Activated T-cell treated with anti-CD3 and anti-CD28 coated beads, Interleukin-2, amount 50 U/mL, for 24 hours (primary cell): Measurements from ENCODE around the gene UBAP2L.
"Not testable (repeated sequence)": the region's sequence is repeated elsewhere in the genome, so short reads cannot be mapped to it uniquely, and the experiment has no call there.

Experiments used
- DNase-seq: peaks from one replicate; pipeline ENCODE4 v3.0.0-alpha.2; 2020
- H3K27ac Mint-ChIP-seq: 2 replicates; pipeline ENCODE4 v1.8.0; 2020; ENCODE audit warnings: mild to moderate bottlenecking, mixed read lengths
- H3K27me3 Mint-ChIP-seq: 2 replicates; pipeline ENCODE4 v1.8.0; 2020; ENCODE audit warnings: mixed read lengths
- H3K36me3 Mint-ChIP-seq: 2 replicates; pipeline ENCODE4 v1.8.0; 2020; ENCODE audit warnings: low read depth, mixed read lengths
- H3K4me1 Mint-ChIP-seq: 2 replicates; pipeline ENCODE4 v1.8.0; 2020; ENCODE audit warnings: low read depth, mixed read lengths
- H3K4me3 Mint-ChIP-seq: 2 replicates; pipeline ENCODE4 v1.8.0; 2020; ENCODE audit warnings: mild to moderate bottlenecking, moderate library complexity, mixed read lengths
- H3K9me3 Mint-ChIP-seq: 2 replicates; pipeline ENCODE4 v1.8.0; 2020; ENCODE audit warnings: mixed read lengths

The UBAP2L gene

DNA sequence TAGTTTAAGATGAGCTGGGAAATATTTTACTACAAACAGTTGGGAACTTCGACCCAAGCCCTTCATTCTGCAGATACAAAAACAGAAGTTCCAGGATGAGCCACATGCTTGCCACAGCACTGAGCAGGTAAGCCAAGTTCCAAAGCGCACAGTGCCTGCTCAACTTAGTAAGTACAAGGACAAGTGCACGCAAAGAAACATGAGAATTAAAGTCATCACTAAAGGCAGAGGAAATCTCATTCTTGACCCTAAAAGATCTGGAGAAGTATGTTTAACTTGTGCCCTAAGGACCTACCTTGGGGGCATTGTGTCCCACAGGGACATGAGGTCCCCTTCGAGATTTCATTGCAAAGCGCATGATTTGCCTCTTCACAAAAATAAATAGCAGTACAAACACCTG lies 1.2 kb upstream of the UBAP2L start:
- Mint-ChIP-seq H3K36me3 (peaks cover 88% of the 10 kb centered on the region), H3K27me3 (no peaks in the 10 kb centered on the region), H3K4me3 (peak overlapping the region; percentile 100), H3K9me3 (peaks cover 2% of the 10 kb centered on the region), H3K27ac (peak overlapping the region; percentile 100), H3K4me1 (peaks cover 59% of the 10 kb centered on the region)
- no peak for DNase-seq

DNA sequence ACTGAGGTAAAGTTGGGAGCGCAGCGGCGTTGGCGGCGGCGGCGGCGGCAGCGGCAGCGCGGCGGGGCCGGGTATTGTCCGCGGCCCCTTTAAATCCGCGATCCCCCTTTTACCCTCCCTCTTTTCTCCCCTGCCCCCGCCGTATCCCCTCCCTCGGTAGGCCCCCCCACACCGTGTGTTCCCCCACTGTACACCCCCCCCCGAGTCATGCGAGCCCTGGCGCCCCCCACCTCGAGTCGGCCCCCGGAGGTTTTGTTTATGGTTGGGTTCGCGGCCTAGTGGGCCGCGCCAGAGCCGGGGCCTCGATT lies 169 bp downstream of the UBAP2L start:
- H3K27ac Mint-ChIP-seq: peak overlapping the region; percentile 100
- H3K36me3 Mint-ChIP-seq: peaks cover 92% of the 10 kb centered on the region
- no peak for DNase-seq
- peaks cover 2% of the 10 kb centered on the region for H3K9me3 Mint-ChIP-seq
- no peaks in the 10 kb centered on the region for H3K27me3 Mint-ChIP-seq
- H3K4me1 Mint-ChIP-seq: peaks cover 66% of the 10 kb centered on the region
- peak overlapping the region; percentile 100 for H3K4me3 Mint-ChIP-seq

DNA sequence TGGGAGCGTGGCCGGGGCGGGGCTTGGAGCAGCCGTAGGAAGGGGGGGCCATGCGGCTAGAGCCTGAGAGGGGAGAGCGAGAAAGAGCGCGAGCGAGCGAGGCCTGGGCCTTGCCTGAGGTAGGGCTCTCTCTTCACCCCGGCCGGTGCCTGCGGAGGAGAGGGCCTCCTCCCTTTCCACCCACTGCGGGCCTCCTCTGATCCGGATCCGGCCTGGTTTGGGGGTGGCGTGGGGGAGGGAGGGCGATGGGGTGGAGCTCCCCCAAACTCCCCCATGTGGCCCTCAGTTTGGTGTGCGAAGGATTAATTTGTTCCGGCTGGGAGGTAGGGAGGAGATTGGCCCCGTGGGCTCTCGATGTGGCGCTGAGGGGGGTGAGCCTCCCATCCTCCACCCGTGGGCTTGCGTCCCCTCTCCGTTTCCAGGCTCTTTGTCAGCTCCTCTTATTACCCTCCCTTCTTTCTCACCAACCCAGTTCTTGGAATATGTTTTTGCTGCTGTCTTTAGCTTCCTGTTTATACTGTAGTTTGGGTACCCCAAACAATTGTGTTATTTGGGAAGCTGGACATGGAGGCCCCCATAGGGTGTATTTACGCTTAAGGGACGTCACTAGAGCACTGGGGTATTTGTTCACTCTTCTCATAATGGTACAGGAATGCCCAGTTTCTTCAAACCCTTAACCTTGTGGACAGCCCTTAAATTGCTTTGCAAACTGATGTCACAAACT lies 685 bp downstream of the UBAP2L start:
- Mint-ChIP-seq H3K36me3 (peaks cover 92% of the 10 kb centered on the region), H3K27ac (peak overlapping the region; percentile 100)

DNA sequence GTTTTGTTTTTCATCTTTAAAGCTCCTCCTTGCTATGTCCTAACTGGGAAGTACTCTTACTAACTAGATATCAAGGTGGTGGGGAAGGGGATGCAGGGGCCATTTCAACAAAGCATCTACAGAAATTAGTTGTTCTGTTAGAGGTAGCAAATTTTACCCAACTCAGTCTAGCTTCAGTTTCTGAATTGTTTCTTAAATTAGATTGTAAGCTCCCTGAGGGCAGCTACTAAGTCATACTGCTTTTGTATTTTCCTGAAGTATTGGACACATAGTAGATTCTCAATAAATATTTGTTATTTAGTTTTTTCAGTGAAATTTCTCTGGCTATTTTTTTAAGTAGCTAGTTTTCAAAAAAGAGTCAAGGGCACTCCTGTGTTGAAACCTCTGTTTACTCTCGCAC lies 1.8 kb downstream of the UBAP2L start:
- Mint-ChIP-seq H3K4me3 (peak overlapping the region; percentile 100), H3K4me1 (peaks cover 63% of the 10 kb centered on the region), H3K27ac (peak overlapping the region; percentile 100), H3K27me3 (no peaks in the 10 kb centered on the region), H3K36me3 (peaks cover 92% of the 10 kb centered on the region), H3K9me3 (peaks cover 2% of the 10 kb centered on the region)
- DNase-seq: no peak

More for the DNA sequence above, 685 bp downstream of the UBAP2L start:
- H3K27me3 Mint-ChIP-seq: no peaks in the 10 kb centered on the region
- peaks cover 2% of the 10 kb centered on the region for H3K9me3 Mint-ChIP-seq
- peaks cover 67% of the 10 kb centered on the region for H3K4me1 Mint-ChIP-seq
- peak overlapping the region; percentile 100 for H3K4me3 Mint-ChIP-seq
- peak; percentile 82 for DNase-seq

DNA sequence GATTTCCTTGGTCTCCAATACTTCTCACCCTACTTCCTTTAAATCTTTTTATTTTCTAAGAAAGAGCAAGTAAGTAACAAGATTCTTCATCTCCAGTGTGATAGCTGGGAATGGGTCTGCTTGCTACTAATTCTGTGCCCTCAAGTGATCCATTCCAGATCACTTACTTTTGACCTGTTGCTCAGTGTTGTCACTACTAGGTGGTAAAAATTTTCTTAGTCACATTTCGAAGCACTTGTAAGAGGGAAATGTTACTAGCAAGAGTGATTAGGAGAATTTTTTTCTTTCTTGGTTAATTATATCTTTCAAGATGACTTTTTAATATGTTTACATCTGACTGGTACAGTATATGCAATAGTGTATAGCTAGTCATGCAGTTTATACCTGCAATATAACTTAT lies 2.2 kb downstream of the UBAP2L start:
- H3K27me3 Mint-ChIP-seq: no peaks in the 10 kb centered on the region
- H3K4me3 Mint-ChIP-seq: peak overlapping the region; percentile 100
- no peak for DNase-seq
- peaks cover 2% of the 10 kb centered on the region for H3K9me3 Mint-ChIP-seq
- H3K36me3 Mint-ChIP-seq: peaks cover 92% of the 10 kb centered on the region
- H3K4me1 Mint-ChIP-seq: peaks cover 61% of the 10 kb centered on the region
- peak overlapping the region; percentile 100 for H3K27ac Mint-ChIP-seq

DNA sequence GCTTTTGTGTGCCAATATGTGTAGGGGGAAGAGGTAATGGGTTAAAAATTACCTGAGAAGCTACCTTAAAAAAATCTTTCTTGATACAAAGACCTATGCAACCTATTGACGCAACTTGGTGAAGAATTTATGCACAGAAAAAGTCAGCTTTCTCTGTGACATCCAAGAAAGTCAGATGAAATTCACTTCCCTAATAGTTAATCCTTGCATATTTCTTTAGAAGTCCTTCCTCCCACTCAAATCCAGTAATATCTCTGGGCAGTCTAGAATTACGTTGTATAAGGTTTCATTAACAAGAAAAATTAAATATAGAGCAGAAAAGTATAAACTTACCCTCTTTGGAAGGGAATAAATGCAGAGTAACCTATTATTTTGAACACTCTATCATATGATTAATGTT lies 2.9 kb downstream of the UBAP2L start:
- peak overlapping the region; percentile 100 for H3K27ac Mint-ChIP-seq
- H3K4me3 Mint-ChIP-seq: peak overlapping the region; percentile 100
- peaks cover 2% of the 10 kb centered on the region for H3K9me3 Mint-ChIP-seq
- H3K36me3 Mint-ChIP-seq: peaks cover 92% of the 10 kb centered on the region
- H3K4me1 Mint-ChIP-seq: peaks cover 57% of the 10 kb centered on the region
- H3K27me3 Mint-ChIP-seq: no peaks in the 10 kb centered on the region
- DNase-seq: no peak

DNA sequence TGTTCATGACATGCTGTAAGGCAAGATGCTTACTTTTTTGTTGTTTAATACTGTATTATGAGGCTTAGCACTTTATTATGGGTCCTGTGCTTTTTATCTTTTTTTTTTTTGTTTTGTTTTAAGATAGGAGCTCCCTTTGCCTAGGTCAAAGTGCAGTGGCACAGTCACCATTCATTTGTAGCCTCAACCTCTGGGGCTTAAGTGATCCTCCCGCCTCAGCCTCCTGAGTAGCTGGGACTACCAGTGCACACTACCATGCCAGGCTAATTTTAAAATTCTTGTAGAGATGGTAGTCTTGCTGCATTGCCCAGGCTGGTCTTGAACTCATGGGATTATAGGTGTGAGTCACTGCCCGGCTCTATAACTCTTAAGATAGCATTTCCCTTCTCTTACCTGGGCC lies 4.6 kb downstream of the UBAP2L start:
- H3K27me3 Mint-ChIP-seq: no peaks in the 10 kb centered on the region
- peaks cover 2% of the 10 kb centered on the region for H3K9me3 Mint-ChIP-seq
- DNase-seq: no peak
- peaks cover 52% of the 10 kb centered on the region for H3K4me1 Mint-ChIP-seq
- peaks cover 91% of the 10 kb centered on the region for H3K36me3 Mint-ChIP-seq
- H3K27ac Mint-ChIP-seq: peak overlapping the region; percentile 100
- H3K4me3 Mint-ChIP-seq: no peak overlapping the region

DNA sequence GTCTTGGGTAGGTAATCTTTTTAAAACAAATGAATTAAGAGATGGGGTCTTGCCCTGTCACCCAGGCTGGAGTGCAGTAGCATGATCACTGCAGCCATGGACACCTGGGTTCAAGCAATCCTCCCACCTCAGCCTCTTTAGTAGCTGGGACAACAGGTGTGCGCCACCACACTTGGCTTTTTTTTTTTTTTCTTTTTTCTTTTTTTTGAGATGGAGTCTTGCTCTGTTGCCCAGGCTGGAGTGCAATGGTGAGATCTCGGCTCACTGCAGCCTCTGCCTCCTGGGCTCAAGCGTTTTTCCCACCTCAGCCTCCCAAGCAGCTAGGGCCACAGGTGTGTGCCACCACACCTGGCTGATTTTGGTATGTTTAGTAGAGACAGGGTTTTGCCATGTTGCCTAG lies 10.4 kb downstream of the UBAP2L start:
- peaks cover 97% of the 10 kb centered on the region for H3K36me3 Mint-ChIP-seq
- not testable (repeated sequence) for H3K9me3 Mint-ChIP-seq, H3K27me3 Mint-ChIP-seq, H3K27ac Mint-ChIP-seq, DNase-seq, H3K4me3 Mint-ChIP-seq
- peaks cover 14% of the 10 kb centered on the region for H3K4me1 Mint-ChIP-seq

DNA sequence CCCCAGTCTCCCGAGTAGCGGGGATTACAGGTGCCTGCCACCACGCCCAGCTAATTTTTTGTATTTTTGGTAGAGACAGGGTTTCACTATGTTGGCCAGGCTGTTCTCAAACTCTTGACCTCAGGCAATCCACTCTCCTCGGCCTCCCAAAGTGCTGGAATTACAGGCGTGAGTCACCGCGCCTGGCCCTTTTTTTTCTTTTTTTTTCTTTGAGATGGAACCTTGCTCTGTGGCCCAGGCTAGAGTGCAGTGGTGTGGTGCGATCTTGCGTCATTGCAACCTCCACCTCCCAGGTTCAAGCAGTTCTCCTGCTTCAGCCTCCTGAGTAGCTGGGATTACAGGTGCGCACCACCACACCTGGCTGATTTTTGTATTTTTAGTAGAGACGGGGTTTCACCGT lies 12.4 kb downstream of the UBAP2L start:
- H3K36me3 Mint-ChIP-seq: peaks cover 97% of the 10 kb centered on the region
- DNase-seq, H3K27ac Mint-ChIP-seq, H3K9me3 Mint-ChIP-seq, H3K4me3 Mint-ChIP-seq, H3K27me3 Mint-ChIP-seq: not testable (repeated sequence)
- peaks cover 15% of the 10 kb centered on the region for H3K4me1 Mint-ChIP-seq

DNA sequence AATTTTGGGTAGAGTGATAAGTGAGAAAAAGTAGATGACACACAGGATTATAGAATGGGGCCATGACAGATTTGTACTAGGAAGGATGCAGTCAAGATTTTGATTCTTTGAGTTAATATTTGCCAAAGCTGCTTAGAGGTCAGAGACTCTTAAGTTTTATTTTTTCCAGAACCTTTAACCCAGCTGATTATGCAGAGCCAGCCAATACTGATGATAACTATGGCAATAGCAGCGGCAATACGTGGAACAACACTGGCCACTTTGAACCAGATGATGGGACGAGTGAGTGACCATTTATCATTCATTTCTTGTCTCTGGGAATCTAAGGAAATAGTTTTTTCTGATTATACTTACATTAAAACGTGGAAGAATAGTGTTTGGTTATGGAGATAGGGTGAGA lies 16.1 kb downstream of the UBAP2L start:
- Mint-ChIP-seq H3K4me3 (no peak overlapping the region), H3K36me3 (peaks cover 97% of the 10 kb centered on the region), H3K9me3 (no peaks in the 10 kb centered on the region)

DNA sequence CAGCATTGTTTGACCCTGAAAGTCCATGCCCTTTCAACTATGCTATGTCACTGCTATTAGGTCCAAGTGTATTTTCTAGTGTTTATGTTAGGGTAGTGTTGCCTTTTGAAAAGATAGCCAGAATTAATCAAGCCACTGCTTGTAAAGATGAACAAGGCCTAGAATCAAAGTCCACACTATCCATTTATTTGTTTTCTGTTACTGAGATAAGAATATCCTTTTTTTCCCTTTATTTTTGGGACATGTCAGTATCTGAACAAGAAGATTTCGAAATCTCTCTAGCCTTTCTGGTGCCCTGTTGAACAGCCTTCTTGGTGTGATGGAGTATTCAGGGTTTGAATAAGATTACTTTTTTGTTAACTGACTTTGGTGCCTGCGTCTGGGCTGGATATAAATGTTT lies 16.7 kb downstream of the UBAP2L start:
- Mint-ChIP-seq H3K36me3 (peaks cover 97% of the 10 kb centered on the region), H3K4me3 (no peak overlapping the region), H3K27me3 (no peaks in the 10 kb centered on the region), H3K27ac (peak overlapping the region; percentile 83), H3K4me1 (peaks cover 41% of the 10 kb centered on the region), H3K9me3 (no peaks in the 10 kb centered on the region)
- DNase-seq: no peak

More for the DNA sequence above, 16.1 kb downstream of the UBAP2L start:
- Mint-ChIP-seq H3K27ac (no peak overlapping the region), H3K27me3 (no peaks in the 10 kb centered on the region), H3K4me1 (peaks cover 36% of the 10 kb centered on the region)
- no peak for DNase-seq

DNA sequence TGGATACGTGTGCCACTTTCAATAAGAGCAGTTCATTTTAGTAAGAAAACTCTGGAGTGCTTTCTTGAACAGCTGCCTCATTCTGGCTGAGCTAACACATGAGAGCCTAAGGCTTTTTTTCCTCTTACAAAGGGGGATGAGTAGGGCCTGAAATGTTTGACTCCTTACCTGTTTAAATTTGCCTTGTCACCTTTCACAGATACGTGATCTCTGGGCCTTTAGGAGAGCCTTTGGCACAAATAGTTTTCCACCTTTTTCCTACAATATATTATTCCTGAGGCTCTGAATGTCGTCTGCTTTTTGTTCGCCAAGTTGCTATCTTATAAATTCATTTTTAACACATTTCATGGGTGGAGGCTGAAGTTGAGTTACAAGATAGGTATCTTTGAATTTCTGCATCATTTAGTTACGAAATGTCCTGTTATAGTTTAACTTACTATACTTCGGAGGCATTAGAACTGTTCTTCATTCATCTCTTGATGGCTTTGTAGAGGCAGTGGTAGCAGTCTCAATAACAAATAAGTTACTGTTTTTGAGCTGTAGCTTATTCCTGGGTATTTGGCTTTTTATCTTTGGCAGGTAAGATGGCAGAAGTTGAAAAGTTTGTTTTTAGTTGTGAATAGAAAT lies 17.2 kb downstream of the UBAP2L start:
- H3K27ac Mint-ChIP-seq: peak overlapping the region; percentile 83
- no peak overlapping the region for H3K4me3 Mint-ChIP-seq
- no peaks in the 10 kb centered on the region for H3K27me3 Mint-ChIP-seq
- no peak for DNase-seq
- peaks cover 97% of the 10 kb centered on the region for H3K36me3 Mint-ChIP-seq
- peaks cover 41% of the 10 kb centered on the region for H3K4me1 Mint-ChIP-seq
- H3K9me3 Mint-ChIP-seq: no peaks in the 10 kb centered on the region

DNA sequence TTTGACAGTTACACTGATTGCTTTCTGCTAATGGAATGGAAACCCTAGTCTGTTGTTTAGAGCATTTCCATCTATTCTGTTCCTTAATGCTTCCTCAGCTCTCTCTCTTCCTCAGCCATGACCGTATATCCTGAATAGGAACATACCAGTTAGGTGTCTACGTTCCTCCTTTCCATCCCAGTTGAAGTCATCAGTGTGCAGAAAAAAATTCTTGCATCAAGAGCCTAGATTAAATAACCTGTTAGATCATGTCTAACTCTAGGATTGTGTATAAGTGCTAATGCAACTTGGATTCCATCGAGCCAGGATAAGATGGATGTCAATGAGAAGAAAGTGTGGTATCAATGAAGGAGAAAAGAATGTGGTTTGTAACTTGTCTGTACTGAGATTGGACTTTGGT lies 18.7 kb downstream of the UBAP2L start:
- Mint-ChIP-seq H3K4me1 (peaks cover 41% of the 10 kb centered on the region), H3K27me3 (no peaks in the 10 kb centered on the region), H3K9me3 (no peaks in the 10 kb centered on the region), H3K27ac (peak overlapping the region; percentile 48), H3K36me3 (peaks cover 98% of the 10 kb centered on the region), H3K4me3 (no peak overlapping the region)
- DNase-seq: no peak

DNA sequence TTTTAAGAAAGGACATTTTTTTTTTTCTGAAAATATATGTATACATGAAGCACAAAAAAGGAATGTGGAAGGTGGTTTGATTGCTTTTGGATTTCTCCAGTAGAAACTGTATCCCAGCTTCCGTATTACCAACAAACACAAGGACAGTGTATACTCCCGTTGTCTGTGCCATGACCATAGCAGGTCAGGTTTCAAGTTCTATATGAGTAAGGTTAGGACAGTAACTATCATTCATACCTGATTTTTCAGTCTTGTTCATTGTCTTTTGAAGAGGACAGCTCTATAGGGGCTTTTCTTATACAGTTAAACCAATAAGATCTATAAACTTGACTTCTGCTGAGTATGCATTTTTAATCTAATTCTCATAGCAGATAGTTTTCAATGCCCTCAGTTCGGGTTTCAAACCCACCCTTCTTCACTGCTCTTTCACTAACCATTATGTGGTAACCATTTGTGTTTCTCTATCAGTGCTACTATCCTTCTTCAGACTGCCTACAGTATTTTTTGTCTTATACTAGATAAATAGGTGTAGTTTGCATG lies 19.6 kb downstream of the UBAP2L start:
- H3K27ac Mint-ChIP-seq: peak overlapping the region; percentile 81
- H3K4me1 Mint-ChIP-seq: peaks cover 41% of the 10 kb centered on the region

DNA sequence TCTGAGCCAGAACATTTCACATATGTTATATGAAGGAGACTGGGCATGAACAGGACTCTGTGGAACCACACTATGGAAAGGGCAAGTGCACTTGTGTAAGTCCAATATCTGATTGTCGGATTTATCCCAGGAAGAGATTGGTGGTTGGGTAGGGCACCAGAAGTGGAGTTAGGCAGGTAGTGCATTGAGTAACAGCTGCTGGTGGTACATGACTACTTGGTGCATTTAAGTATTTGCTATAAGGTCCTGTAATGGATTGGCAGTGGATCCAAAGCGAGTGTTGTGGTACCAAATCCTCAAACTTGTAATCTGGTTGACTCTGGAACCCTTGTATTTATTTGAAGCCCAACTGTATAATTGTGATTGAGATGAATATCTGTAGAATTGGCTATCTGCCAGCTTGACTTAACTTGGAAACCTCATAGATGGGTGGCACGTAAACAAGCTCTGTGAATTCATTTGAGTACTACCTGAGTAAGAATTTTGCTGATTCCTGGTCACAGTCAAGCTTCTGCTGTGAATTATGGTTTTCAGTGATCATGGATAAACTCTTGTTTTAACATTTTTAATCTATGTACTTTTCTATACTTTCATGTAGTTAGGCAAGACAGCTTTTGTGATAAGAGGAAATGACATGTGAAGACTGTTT lies 21.1 kb downstream of the UBAP2L start:
- DNase-seq: no peak
- H3K36me3 Mint-ChIP-seq: peaks cover 98% of the 10 kb centered on the region
- no peaks in the 10 kb centered on the region for H3K27me3 Mint-ChIP-seq
- H3K4me1 Mint-ChIP-seq: peaks cover 43% of the 10 kb centered on the region
- no peaks in the 10 kb centered on the region for H3K9me3 Mint-ChIP-seq
- peak overlapping the region; percentile 78 for H3K27ac Mint-ChIP-seq
- H3K4me3 Mint-ChIP-seq: no peak overlapping the region

More for the DNA sequence above, 19.6 kb downstream of the UBAP2L start:
- no peaks in the 10 kb centered on the region for H3K27me3 Mint-ChIP-seq
- H3K36me3 Mint-ChIP-seq: peaks cover 98% of the 10 kb centered on the region
- no peak overlapping the region for H3K4me3 Mint-ChIP-seq
- no peaks in the 10 kb centered on the region for H3K9me3 Mint-ChIP-seq
- DNase-seq: no peak
